ENCODE results near the gene B4GALNT3.

B4GALNT3 gene

DNA sequence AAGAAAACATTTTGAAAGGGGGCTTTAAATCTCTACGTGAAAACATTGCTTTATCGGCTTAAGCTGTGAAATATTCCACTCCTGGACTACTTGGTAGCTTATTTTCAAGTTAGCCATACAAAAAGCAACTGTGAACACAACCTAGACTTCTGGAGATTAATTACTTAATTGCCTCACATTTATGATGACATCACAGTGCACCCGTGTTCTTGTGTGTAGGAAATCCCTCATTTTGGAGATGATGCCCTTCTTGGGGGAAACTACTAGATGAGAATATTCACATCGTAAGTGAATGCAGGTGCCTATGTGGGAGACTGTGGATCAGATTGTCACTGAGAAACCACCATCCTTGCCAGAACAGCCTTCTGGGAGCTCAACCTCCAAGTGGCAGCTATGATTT is 10.5 kb upstream of the B4GALNT3 start:
- CTCF ChIA-PET, result interaction anchor here (0.6 to 0.9 kb wide), 4 partner anchors 9 to 406 kb away, joined by 3 to 5 read pairs (median 3); no protein-coding TSS in a partner anchor
- TF ChIP-seq, protein P1, sequence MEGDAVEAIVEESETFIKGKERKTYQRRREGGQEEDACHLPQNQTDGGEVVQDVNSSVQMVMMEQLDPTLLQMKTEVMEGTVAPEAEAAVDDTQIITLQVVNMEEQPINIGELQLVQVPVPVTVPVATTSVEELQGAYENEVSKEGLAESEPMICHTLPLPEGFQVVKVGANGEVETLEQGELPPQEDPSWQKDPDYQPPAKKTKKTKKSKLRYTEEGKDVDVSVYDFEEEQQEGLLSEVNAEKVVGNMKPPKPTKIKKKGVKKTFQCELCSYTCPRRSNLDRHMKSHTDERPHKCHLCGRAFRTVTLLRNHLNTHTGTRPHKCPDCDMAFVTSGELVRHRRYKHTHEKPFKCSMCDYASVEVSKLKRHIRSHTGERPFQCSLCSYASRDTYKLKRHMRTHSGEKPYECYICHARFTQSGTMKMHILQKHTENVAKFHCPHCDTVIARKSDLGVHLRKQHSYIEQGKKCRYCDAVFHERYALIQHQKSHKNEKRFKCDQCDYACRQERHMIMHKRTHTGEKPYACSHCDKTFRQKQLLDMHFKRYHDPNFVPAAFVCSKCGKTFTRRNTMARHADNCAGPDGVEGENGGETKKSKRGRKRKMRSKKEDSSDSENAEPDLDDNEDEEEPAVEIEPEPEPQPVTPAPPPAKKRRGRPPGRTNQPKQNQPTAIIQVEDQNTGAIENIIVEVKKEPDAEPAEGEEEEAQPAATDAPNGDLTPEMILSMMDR (conservative IDR thresholded peaks at IDR 0.05; ENCODE audit: low read depth), result no peak
- POLR2A ChIA-PET (ENCODE audit: low non-redundant PET), result no interaction called here
- no peak overlapping the region for H3K27ac ChIP-seq
- no peak for DNase-seq (ENCODE audit: low spot score)

DNA sequence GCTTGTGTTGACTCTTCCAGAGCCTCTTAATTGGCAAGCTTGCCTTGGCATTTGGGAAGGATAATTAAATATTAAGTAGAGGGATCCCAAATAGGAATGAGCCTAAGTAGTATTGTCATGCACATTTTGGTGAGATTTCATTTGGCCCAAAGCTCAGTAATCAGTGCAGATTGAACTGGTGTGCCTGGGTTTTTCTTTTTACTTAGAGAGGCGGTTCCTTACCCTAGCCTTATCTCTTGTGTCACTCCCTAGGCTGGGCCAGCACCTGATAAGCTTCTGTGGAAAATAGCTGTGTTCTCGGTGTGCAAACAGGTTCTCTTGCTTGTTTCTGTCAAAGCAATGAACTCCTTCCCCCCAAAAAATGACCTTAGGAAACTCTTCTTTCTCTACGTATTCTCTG is 9.3 kb upstream of the B4GALNT3 start:
- TF ChIP-seq, protein P1 (conservative IDR thresholded peaks at IDR 0.05; ENCODE audit: low read depth), result no peak
- DNase-seq (ENCODE audit: low spot score), result no peak
- ChIA-PET CTCF (interaction anchor here (1.1 kb wide), 1 partner anchor 9 kb away, joined by 4 read pairs; no protein-coding TSS in a partner anchor), POLR2A (ENCODE audit: low non-redundant PET) (no interaction called here)
- H3K27ac ChIP-seq, result no peak overlapping the region

DNA sequence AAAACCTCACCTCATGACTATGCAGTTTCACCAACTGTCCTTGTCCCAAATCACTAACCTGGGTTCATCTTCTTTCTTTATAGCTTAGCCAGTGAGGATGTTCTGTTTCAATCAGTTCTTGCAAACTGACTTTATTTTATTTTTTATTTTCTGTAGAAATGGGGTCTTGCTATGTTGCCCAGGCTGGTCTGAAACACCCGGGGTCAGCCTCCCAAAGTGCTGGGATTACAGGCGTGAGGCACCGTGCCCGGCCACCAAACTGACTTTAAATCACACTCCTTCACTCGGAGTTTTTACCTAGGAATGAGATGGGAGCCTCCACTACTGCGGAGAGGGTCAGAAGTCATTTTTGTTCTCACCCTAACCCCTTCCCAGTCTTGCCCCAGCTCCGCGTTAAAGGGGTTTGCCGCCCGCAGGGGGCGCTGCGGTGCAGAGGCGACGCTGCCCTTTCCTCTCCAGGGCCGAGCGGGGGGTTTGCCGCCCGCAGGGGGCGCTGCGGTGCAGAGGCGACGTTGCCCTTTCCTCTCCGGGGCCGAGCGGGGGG is 7.0 kb upstream of the B4GALNT3 start:
- no peak overlapping the region for H3K27ac ChIP-seq
- CTCF ChIA-PET, result interaction anchor here (0.6 to 1.6 kb wide), 10 partner anchors 11 to 298 kb away, joined by 4 to 13 read pairs (median 4); no protein-coding TSS in a partner anchor
- TF ChIP-seq, protein P1 (conservative IDR thresholded peaks at IDR 0.05; ENCODE audit: low read depth), result no peak
- DNase-seq (ENCODE audit: low spot score), result no peak
- POLR2A ChIA-PET (ENCODE audit: low non-redundant PET), result no interaction called here

DNA sequence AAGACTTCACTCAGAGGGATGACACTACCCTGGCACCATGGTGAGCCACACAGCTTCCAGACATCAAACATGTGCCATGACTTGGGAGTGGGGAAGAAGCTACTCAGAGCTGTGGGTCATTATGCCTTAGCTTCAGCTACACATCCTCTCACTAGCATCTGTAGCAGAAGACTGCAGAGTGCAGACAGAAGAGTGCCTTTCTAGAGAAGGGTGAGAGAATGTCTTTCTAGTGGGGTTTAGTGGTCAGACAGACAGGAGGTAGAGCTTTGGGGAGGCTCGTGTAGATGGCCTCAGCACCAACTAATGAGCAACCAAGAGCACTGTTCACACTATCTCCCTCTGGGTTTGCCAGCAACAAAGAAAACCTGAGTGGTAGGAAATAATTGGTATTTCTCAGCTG is 4.9 kb upstream of the B4GALNT3 start:
- DNase-seq (ENCODE audit: low spot score), result no peak
- TF ChIP-seq, protein P1 (conservative IDR thresholded peaks at IDR 0.05; ENCODE audit: low read depth), result no peak
- POLR2A ChIA-PET (ENCODE audit: low non-redundant PET), result no interaction called here
- H3K27ac ChIP-seq, result no peak overlapping the region
- CTCF ChIA-PET, result interaction anchor here (0.5 to 1.2 kb wide), 2 partner anchors 12 to 557 kb away, joined by 4 read pairs; no protein-coding TSS in a partner anchor

DNA sequence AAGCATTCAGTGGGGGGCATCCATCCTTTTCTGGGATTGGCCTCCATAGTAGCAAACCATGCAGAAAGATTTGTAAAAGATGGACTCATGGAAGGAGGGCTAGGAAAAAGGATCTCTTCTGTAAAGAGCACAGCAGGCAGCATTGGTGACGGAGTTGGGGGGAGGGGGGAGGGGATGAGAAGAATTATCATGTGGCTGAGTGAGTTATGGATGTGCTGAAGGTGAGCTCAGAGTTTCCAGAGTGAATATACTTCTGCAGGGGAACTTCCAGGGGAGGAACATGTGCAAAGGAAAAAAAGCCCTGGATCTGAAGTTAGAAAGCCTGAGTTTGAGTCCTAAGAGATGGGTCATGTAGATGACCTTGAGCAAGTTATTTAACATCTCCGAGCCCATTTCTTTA is 3.9 kb upstream of the B4GALNT3 start:
- H3K27ac ChIP-seq, result no peak overlapping the region
- CTCF ChIA-PET, result interaction anchor here (0.6 to 0.7 kb wide), 2 partner anchors 717 to 727 kb away, joined by 3 read pairs; no protein-coding TSS in a partner anchor
- no peak for DNase-seq (ENCODE audit: low spot score)
- TF ChIP-seq, protein P1 (conservative IDR thresholded peaks at IDR 0.05; ENCODE audit: low read depth), result no peak
- POLR2A ChIA-PET (ENCODE audit: low non-redundant PET), result no interaction called here

DNA sequence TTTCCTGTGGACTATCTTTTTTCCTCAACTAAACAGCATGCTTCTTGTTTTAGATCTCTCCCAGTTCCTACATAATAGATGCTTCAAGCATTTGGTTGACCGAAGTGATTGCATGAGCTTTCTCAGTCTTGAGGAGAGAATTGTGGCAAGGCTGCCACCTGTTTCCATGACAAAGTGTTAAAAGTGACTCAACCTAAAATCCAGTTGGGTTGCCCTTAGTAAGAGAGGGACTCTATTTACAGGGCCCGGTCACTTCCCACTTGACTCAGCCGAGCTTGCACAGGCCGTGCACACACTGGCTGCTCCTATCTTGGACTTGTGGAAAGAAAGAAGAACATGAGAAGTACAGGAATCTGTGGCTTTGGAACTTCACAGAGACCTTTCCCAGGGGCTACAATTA is 2.1 kb upstream of the B4GALNT3 start:
- TF ChIP-seq, protein P1 (conservative IDR thresholded peaks at IDR 0.05; ENCODE audit: low read depth), result no peak
- ChIA-PET POLR2A (ENCODE audit: low non-redundant PET) (no interaction called here), CTCF (interaction anchor here (0.7 kb wide), 2 partner anchors 78 to 910 kb away, joined by 4 to 6 read pairs; no protein-coding TSS in a partner anchor)
- DNase-seq (ENCODE audit: low spot score), result no peak
- H3K27ac ChIP-seq, result no peak overlapping the region

Measured in RWPE1 (cell line).